K562 (cell line): ENCODE data around the gene ASPHD1. TPM values are rescaled to one million over a fixed set of nuclear protein-coding genes. Genes with fewer than 3 reads are reported as not detected.

Source experiments
- ATAC-seq: fragments of 200-7000 bp; cut with Tn5 transposase; 3 replicates; pipeline ENCODE4 v1.9.1; 2020; ENCODE audit warnings: moderate library complexity
- BruUV-seq: library from RNA; stranded (reverse); fragments of 400-500 nt; replicated peaks from 2 replicates; lab custom pipeline; 2021; lab: Mats Ljungman, UMichigan
- CTCF ChIA-PET: fragments of 300-600 bp; formaldehyde crosslinking; extraction: SDS; loops from one replicate; lab custom pipeline; 2021; ENCODE audit warnings: low intra/inter-chr PET ratio; lab: Yijun Ruan, JAX
- POLR2A ChIA-PET: fragments of 300-600, 350-650 bp; sonication (Branson Sonifier 250); formaldehyde crosslinking; extraction: SDS; loops from one replicate; lab custom pipeline; 2021; ENCODE audit warnings: antibody characterized with exemption, inconsistent platforms; lab: Yijun Ruan, JAX
- DNase-seq, 4 experiments: peaks; one replicate each; pipeline versions ENCODE4 v3.0.0 to v3.0.0-alpha.2; 2011 to 2018; ENCODE audit warnings: low spot score in 3 of 4, mixed read lengths in 3 of 4; ENCODE audit errors: extremely low read depth in 1 of 4
- FAIRE-seq: peaks from 2 replicates; lab custom pipeline; 2011; peaks lifted over from hg19 to GRCh38; lab: Jason Lieb, UNC
- H2AFZ ChIP-seq: 2 replicates; pipeline ENCODE4 v1.6.0; 2011; ENCODE audit warnings: low read depth, low read length, control low read depth, inconsistent platforms
- H3K27ac ChIP-seq: fragments of 200-600 bp; 3 replicates; pipeline ENCODE4 v1.8.0; 2011; ENCODE audit warnings: low read depth, mild to moderate bottlenecking, control low read depth, inconsistent platforms, low read length, moderate library complexity, mixed read lengths; ENCODE audit errors: extremely low read depth
- H3K27me3 ChIP-seq, 2 experiments: fragments of 300-600 bp in 1 of 2; 2 replicates in 1 of 2; 3 replicates in 1 of 2; pipeline versions ENCODE4 v1.6.0 to v1.8.0; 2011; ENCODE audit warnings: inconsistent platforms in 2 of 2, low read length in 2 of 2, mild to moderate bottlenecking in 1 of 2, mixed read lengths in 1 of 2, moderate library complexity in 1 of 2; ENCODE audit not compliant: control insufficient read depth in 2 of 2, insufficient read depth in 2 of 2
- H3K36me3 ChIP-seq: fragments of 300-600 bp; 3 replicates; pipeline ENCODE4 v1.8.0; 2011; ENCODE audit warnings: mild to moderate bottlenecking, low read length, inconsistent platforms; ENCODE audit not compliant: control insufficient read depth, insufficient read depth
- H3K4me1 ChIP-seq, 2 experiments: fragments of 200-600 bp in 1 of 2; replicated peaks in 1 of 2; 2 replicates in 1 of 2; 3 replicates in 1 of 2; pipeline versions ENCODE4 v1.5.1 to v1.8.0; 2011; ENCODE audit warnings: inconsistent platforms in 2 of 2, low read length in 2 of 2, mild to moderate bottlenecking in 1 of 2, mixed read lengths in 1 of 2, moderate library complexity in 1 of 2; ENCODE audit not compliant: control insufficient read depth in 2 of 2, insufficient read depth in 2 of 2
- H3K4me2 ChIP-seq: 2 replicates; pipeline ENCODE4 v1.6.1; 2011; ENCODE audit warnings: low read length, control low read depth, inconsistent platforms, mixed read lengths; ENCODE audit not compliant: insufficient read depth
- H3K4me3 ChIP-seq: fragments of 200-600 bp; sonication (generic), shearing (Covaris generic); 2 replicates; pipeline ENCODE4 v1.5.1; 2016; ENCODE audit warnings: control low read depth, inconsistent platforms
- H3K79me2 ChIP-seq: fragments of 200-600 bp; 3 replicates; pipeline ENCODE4 v1.8.0; 2011; ENCODE audit warnings: low read length, inconsistent platforms; ENCODE audit not compliant: control insufficient read depth, insufficient read depth
- H3K9ac ChIP-seq, 2 experiments: 2 replicates each; pipeline versions ENCODE4 v1.6.0 to v1.6.1; 2011; ENCODE audit warnings: low read depth in 2 of 2, low read length in 2 of 2, control low read depth in 1 of 2, inconsistent platforms in 1 of 2, mild to moderate bottlenecking in 1 of 2, mixed read lengths in 1 of 2; ENCODE audit not compliant: insufficient read depth in 1 of 2
- H3K9me1 ChIP-seq: one replicate; pipeline ENCODE4 v1.6.0; 2011; ENCODE audit warnings: inconsistent platforms, mild to moderate bottlenecking, low read length, moderate library complexity; ENCODE audit not compliant: control insufficient read depth, insufficient read depth
- H3K9me3 ChIP-seq: replicated peaks from 2 replicates; pipeline ENCODE4 v1.5.1; 2011; ENCODE audit warnings: low read depth, low read length, inconsistent platforms; ENCODE audit not compliant: control insufficient read depth, insufficient read depth
- H4K20me1 ChIP-seq: replicated peaks from 2 replicates; pipeline ENCODE4 v1.6.1; 2011; ENCODE audit warnings: low read length, inconsistent platforms, mixed read lengths; ENCODE audit not compliant: control insufficient read depth, insufficient read depth
- CBFA2T2 ChIP-seq: fragments of 450-650 bp; conservative IDR thresholded peaks from 2 replicates; pipeline ENCODE4 v1.6.1; 2017; ENCODE audit warnings: mild to moderate bottlenecking
- CBX1 ChIP-seq: sonication (generic); IDR thresholded peaks from 2 replicates; pipeline ENCODE4 v1.6.1; 2016; ENCODE audit warnings: antibody characterized with exemption, low read depth, mild to moderate bottlenecking
- ELK1 ChIP-seq: sonication (generic); formaldehyde crosslinking; IDR thresholded peaks from 2 replicates; pipeline ENCODE4 v1.8.1; 2022; ENCODE audit warnings: missing genetic modification reagents
- ZBTB26 ChIP-seq: fragments of 450-650 bp; formaldehyde crosslinking; IDR thresholded peaks from 2 replicates; pipeline ENCODE4 v1.4.0; 2022; ENCODE audit warnings: missing genetic modification characterization
- WGBS: fragments of 100-300 bp; shearing (Covaris generic); methylation state at CpG from one replicate; pipeline ENCODE4 v1.1.6; 2016; ENCODE audit warnings: low coverage, mixed read lengths; ENCODE audit not compliant: insufficient coverage; ENCODE audit errors: missing lambda C conversion rate; 5-methylcytosine and 5-hydroxymethylcytosine counted together
- in situ Hi-C: fragments of 300-500 bp; cut with MboI; formaldehyde crosslinking; loops from 4 replicates; pipeline ENCODE4 v1.15.0; 2018; ENCODE audit warnings: inconsistent platforms, mixed read lengths
- intact Hi-C: fragments of 100-400 bp; cut with micrococcal nuclease; formaldehyde crosslinking; loops from 2 replicates; pipeline ENCODE4 v1.14.2; 2022
- polyA plus RNA-seq, 8 experiments: library from polyadenylated mRNA; depleted of rRNA in 4 of 8; stranded (reverse) in 5 of 8; unstranded in 3 of 8; fragments of >200 nt; fragmentation: Nextera tagmentation in 2 of 8; fragmentation: Illumina TruSeq in 1 of 8; extraction: Ambion mirVana in 2 of 8; extraction: Trizol in 1 of 8; gene quantifications; 2 replicates each; pipeline versions ENCODE4 v1.2.1 to v1.2.3, GENCODE V29; 2011 to 2014; ENCODE audit warnings: inconsistent platforms in 1 of 8, missing spikeins in 1 of 8
- total RNA-seq, 7 experiments: library from RNA; depleted of rRNA in 6 of 7; stranded (reverse); fragments of >200 nt in 6 of 7; fragmentation: Illumina TruSeq in 2 of 7; extraction: Trizol in 2 of 7; gene quantifications; 2 replicates each; pipeline versions ENCODE4 v1.2.1 to v1.2.3, GENCODE V29; 2011 to 2021; ENCODE audit warnings: low replicate concordance in 1 of 7

ASPHD1 gene
- total and polyA plus RNA-seq, 9 of the 15 experiments (the other 6 are each of a cell fraction or from before 2014, with no cell fraction given), result 0.03 to 0.70 (median 0.24) TPM; not detected in 5

- TF ChIP-seq CBFA2T2 (no peak), ELK1 (CRISPR knock-in tag) (no peak), ZBTB26 (CRISPR knock-in tag) (no peak)
Measured at GRCh38 chr16:29899516-29900101, 679 bp upstream of the ASPHD1 start, which contains the start of gene SEZ6L2 (continued).

GRCh38 chr16:29900888-29901606 lies 759 bp downstream of the ASPHD1 start:
- H3K9me3 ChIP-seq, result no peaks in the 10 kb centered on the region
- WGBS, result 42% methylated on average over 13 of the region's 31 CpGs
- H4K20me1 ChIP-seq, result peaks cover 9% of the 10 kb centered on the region; the same call in 1 of the 2 replicates
- BruUV-seq, result no TSS peak
- TF ChIP-seq CBX1 (no peak), ZBTB26 (CRISPR knock-in tag) (0 out of 2 replicates have a peak, but pooled peaks have one; percentile 47)
- TF ChIP-seq, all 486 proteins: peak for 1
- H3K79me2 ChIP-seq, result no peaks in the 10 kb centered on the region
- peaks cover 3% of the 10 kb centered on the region for H3K9me1 ChIP-seq
- no peak overlapping the region for H3K9ac ChIP-seq
- H3K36me3 ChIP-seq, result no peaks in the 10 kb centered on the region
- 0 out of 2 replicates have a peak overlapping the region, but pooled peaks have one; percentile 68 for H2AFZ ChIP-seq
- POLR2A ChIA-PET, result interaction anchor here (0.6 to 1.8 kb wide), 6 partner anchors 10 to 210 kb away, joined by 3 to 5 read pairs (median 4); partner anchors contain the start of gene TAOK2
- H3K27ac ChIP-seq, result no peak overlapping the region
- H3K4me2 ChIP-seq, result peak overlapping the region; percentile 74; the same call in 1 of the 2 replicates
- in situ Hi-C loops (no loop called here), intact Hi-C loops (no loop called here)
- FAIRE-seq (no peak), DNase-seq (no peak), ATAC-seq (no peak)
- H3K27me3 ChIP-seq, result peaks cover 9 to 17% of the 10 kb centered on the region in 2 experiments
- H3K4me3 ChIP-seq, result no peak overlapping the region; the same call in 1 of the 2 replicates
- CTCF ChIA-PET, result no interaction called here
- H3K4me1 ChIP-seq, result peaks cover 0 to 35% of the 10 kb centered on the region in 2 experiments; a peak in 3 of 5 replicates
